ENCODE results near the gene SEMA3E. TPM values are rescaled to one million over a fixed set of nuclear protein-coding genes. Genes with fewer than 3 reads are reported as not detected.
A peak's percentile ranks its signal among the peaks of the same experiment; 100 is the strongest.
"Not testable (repeated sequence)": the region's sequence is repeated elsewhere in the genome, so short reads cannot be mapped to it uniquely, and the experiment has no call there.

The SEMA3E gene
- 0.44 TPM for total RNA-seq

DNA sequence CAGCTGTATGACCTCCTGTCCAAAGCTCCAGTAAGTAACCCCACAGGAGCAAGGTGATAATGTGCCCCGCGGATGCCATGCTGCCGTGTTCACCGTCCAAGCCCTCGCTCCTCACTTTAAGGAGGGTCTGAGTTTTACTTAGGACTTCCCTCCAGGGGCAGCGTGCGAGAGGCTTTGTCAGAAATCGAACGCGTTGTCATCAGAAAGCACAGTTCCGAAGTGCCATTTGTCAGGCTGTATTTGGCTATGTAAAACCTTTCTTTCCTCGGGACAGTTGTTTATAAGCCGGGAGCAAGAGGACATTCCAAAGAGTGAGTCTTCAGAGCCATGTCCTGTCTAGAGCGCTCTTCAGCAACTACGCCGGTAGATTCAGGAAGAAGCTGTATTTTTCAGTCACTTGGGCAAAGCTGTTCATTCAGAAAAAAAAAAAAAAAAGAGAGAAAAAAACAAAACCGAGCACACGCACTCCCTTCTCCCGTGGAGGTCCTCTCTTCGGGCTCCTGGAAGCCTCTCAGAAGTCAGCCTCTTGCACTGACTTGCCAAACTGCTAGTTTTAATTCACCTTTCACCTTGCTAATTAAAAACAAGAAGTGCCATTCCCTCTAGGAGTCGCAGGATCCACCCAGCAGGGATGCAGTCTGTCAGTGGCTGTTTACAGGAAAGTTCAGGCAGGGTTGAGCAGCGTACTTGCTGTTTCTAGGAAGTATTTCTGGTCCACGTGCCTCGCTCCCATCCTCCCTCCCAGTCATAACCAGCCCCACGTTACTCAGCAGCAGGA lies at the start of gene SEMA3E:
SEMA3E (minus strand) TSS at position 676 of the 778 bp plus-strand sequence.
- no peak for ATAC-seq

DNA sequence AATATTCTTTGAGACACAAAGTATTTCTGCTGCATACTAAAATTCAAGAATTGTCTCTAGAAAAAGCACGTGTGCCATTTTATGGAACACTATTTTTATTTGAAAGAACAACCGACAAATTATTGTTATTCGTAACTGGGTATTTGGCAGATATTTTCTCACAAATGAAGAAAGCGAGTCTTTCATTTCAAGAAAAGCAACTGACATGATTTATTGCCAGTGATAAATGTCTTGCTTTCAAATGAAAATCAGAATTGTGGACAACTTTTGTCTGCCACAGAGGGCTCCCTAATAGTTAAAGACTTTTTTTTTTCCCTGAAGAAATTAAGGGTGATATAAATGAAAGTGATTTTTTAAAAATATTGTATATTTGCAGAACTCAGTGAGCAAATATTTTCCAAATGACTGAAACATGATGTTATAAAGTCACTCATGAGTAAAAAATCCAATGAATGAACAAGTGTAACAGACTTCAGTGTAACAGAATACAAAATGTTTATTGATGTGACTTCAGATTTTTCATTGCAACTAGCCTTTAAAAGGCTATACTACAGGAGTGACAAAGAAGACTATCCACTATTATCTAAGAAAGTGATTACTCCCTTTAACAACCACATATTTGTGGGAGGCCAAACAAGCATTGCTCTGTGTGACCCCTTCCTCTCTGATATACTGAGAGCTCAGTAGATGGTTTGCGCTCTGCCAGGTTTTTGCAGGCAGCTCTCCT lies 49.0 kb upstream of the SEMA3E start:
- ATAC-seq = no peak

DNA sequence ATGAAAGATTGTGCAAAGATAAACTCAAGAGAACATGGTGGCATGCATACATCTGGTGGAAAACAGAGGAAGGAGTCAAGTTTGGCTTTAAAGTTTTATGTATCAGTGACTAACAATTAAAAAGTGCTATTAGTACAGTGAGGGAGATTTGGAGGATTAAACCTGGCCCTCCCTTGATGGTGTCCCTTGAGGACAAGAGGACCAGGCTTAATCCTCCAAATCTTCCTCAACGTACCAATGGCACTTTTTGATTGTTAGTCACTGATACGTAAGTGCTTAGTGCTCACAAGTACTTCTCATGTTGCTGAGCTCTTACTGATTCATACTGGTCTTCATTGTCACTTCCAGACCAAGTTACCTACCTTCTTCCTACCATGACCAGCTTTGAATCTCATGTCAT lies 47.2 kb upstream of the SEMA3E start:
- ATAC-seq = no peak

DNA sequence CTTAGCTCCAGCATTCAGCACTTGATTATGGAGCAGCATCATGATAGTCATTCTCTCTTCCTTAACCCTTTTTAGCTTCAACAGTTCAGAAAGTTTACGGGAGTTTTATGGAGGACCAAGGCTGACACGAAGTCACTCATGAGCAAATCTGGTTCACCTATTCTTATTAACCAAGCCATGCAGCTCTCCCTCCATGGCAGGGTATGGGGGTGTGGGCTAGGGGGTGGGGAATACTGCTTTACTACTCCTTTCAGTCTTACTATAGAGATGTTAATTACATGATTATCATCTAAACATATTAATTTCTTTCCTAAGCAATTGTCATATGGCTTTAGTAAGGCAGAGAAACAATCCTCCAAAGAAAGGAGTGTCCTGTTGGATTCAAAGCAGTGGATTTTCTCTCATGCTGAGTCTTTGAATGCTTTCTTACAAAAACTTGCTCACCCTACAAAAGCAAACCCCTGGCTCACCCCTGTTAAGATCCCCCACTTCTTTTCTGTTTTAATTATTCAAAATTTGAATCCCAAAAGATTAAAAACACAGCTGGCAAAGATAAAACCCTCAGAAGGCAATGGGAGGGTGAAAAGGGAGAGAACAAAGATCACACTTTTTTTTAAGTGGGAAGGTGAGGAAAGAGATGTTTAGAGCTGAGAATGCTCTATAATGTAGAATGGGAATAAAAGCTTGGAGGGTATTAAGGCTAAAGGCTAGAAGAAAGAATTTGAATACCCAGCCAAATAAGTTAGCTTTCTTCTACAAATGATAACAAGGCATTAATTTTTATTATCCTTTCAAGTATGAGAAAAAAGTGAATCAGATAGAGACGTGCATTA lies 46.4 kb upstream of the SEMA3E start:
- no peak for ATAC-seq

DNA sequence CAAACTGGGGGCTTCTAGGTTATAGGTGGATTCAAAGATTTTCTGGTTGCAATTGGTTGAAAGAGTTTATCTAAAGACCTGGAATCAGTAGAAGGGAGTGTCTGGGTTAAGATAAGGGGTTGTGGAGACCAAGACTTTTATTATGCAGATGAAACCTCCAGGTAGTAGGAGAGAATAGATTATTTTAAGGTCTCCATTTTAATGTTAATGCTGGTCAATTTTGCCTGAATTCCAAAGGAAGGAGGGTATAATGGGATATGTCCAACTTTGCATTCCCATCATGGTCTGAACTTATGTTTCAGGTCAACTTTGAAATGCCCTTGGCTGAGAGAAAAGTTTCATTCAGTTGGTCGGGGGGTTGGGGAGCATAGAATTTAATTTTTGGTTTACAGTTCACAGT lies 44.3 kb upstream of the SEMA3E start:
- ATAC-seq = no peak

DNA sequence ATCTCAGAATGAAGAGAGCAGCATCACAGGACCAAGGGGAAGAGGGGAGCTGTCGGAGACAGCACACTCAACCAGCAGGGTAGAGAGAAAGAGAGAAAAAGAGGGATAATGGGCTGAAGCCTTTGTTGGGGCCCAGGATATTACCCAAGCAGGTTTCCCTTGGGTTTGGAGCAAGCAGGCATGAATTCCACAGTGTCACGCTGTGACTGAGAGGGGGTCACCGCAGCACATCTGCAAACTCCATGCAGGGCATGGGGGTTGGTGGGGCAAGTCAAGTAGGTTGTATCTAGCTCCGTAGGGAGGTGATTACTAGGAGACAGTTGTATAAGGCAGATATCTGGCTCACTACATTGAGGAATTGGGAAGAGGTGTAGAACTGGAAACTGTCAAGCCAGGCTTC lies 42.2 kb upstream of the SEMA3E start:
- ATAC-seq = no peak

DNA sequence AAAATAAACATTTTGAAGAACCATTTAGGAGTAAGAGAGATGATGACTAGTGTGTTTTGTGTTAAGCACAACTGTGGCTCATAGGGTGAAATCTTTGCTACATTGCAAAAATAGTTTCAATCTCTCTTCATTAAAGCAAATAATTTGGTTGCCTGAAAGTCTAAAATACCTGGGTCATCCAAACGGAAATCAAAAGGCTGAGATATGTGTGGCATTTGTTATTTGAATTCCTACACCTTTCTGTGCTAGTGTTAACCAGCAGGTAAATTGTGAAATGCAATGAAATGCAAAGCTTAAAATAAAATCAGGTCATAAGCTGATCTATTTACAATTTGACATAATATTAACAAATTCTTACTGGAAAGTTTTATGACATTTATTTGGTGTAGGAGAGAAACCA lies 40.9 kb upstream of the SEMA3E start:
- no peak for ATAC-seq

- no peak for ATAC-seq
Measured at GRCh38 chr7:83686416-83686815, 37.5 kb upstream of the SEMA3E start.

- no peak for ATAC-seq
Measured at GRCh38 chr7:83684928-83685327, 36.0 kb upstream of the SEMA3E start.

DNA sequence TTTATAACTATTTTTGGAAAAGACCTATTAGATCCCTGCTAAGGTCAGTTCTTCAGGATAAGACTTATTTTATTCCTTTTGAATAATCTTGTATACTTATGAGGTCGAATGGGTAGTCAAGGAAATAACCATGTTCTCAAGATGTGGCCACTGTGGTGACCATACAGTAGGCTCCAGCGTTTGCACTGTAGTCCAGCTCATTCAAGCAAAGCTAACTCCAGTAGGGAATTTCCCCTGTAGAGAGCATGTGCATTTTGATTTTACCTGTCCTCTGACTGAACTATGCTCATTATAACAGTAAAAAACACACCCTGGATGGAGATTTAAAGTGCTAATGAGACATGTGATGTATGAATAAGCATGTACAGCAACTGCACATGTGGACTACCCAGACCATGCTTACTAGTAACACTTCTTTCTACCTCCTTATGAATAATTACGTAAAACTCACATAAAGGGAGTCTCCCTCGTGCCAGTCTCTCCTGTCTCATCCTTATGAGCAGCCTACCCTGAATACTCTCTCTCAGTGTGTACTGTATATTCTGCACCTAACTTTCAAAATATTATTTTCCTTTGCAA lies 32.4 kb upstream of the SEMA3E start:
- no peak for ATAC-seq

DNA sequence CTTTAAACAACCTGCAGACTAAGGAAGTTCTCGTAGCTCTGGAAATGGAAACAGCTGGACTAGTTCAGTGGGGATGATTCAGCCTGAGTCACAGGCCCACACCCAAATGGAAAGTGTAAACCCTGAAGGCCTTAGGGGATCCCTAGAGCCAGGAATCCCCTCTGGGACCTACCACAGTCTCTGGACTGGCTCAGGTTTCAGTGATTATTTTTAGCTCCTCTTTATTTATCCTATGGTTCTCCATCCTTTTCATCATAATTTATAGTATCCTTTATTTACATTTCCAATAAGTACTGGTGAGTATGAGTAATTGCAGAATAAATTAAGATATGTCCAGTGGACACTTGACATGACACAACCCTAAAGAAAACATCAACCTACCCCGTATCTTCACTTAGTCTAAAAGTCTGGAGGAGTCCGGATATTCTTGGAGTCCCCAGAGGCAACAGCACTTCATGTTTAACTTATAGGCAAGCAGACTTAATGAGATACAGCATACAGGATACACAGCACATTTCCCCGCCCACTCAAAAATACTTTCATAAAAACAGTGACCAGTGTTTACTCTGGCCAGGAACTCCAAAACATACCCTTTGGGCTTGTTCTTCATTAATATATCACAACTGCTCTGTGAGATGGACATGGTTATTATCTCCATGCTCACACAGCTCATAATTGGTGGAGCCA lies 28.4 kb upstream of the SEMA3E start:
- ATAC-seq = peak; percentile 69

DNA sequence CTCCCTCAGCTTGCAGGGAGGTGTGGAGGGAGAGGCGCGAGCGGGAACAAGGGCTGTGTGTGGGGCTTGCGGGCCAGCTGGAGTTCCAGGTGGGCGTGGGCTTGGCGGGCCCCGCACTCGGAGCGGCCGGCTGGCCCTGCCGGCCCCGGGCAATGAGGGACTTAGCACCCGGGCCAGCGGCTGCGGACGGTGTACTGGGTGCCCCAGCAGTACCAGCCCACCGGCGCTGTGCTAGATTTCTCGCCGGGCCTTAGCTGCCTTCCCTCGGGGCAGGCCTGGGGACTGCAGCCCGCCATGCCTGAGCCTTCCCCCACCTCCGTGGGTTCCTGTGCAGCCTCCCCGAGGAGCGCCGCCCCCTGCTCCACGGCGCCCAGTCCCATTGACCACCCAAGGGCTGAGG lies 24.4 kb upstream of the SEMA3E start:
- ATAC-seq = not testable (repeated sequence)

GRCh38 chr7:83672157-83672556 lies 23.2 kb upstream of the SEMA3E start:
- no peak for ATAC-seq

DNA sequence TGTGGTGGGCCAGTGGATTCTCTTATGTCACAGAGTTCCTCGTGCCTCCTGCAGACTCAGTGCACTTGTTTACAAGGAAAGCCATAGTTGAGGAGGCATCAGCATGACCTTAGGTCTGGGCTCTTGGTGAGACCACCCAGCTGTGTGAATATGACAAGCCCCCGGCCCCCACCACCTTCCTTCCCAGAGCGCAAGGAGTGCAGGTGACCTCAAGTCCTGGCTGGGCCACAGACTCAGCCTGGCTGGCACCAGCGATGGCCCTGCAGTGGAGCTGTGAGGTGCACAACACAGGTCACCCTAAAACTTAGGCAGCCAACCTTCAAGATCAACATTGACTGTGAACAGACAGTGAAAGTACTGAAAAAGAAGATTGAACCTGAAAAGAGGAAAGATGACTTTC lies 14.2 kb upstream of the SEMA3E start:
- no peak for ATAC-seq

- no peak for ATAC-seq
Measured at GRCh38 chr7:83658126-83658525, 9.2 kb upstream of the SEMA3E start.

DNA sequence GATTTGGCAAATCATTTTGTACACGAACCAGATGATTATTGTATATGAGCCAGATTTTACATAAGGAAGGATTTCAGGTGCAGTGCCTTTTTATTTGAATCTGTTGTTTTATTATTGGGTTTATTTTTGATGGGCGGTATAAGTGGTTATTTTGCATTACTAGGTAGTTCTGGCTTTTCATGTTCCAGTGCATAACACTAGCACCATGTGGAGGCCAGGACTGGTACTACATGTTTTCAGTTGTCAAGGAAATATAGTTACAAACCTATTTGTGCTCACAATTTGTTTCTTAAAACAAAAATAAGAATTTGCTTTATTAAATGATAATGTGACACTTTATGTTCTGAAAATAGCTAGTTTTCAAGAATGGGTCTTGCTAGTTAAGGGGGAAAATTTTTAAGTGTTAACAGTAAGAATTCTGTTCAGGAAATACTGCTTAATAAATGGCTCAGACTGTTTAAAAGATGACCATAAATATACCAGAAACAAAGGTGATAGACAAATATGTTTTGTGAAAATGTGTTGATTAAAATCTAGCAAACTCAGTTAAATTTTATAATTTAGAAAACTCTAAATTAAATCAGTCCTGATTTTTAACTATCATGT lies 7.1 kb upstream of the SEMA3E start:
- peak; percentile 51 for ATAC-seq

DNA sequence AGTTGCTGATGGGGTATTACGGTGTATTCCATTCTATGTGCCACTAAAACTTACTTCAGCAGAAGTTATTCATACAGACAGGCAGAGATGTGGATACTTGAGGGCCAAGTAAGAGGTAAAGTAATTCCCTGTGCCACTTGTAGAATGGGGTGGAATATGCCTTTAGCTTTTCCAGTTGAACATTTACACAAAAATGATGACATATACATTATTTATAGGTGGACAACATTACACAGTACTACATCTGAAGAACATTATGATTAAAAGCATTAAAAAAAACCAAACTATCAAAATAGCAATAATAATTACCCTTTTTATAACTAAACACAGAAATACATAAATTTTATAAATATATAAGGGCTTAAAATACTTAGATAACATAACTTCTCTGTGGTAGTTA lies 3.5 kb upstream of the SEMA3E start:
- ATAC-seq = no peak

DNA sequence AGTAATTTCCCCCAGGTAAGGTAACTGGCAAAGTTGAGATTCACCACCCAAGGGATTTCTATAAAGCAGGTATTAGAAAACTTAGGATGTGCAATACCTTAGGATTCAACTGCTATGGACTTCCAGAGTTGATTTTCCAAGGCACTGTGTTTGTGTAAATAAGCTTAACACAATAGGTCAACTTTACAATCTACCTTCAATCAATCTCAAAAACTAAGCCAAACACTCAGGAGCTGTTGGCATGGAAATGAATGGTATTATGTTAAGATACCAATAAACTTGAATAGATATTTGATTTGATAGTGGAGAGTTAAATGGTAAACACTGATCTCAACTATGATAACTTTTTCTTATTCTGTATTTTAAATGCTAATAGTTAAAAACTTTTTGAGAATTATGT lies 762 bp upstream of the SEMA3E start:
- no peak for ATAC-seq

- no peak for ATAC-seq
Measured at GRCh38 chr7:83646027-83646426, 2.9 kb downstream of the SEMA3E start.

DNA sequence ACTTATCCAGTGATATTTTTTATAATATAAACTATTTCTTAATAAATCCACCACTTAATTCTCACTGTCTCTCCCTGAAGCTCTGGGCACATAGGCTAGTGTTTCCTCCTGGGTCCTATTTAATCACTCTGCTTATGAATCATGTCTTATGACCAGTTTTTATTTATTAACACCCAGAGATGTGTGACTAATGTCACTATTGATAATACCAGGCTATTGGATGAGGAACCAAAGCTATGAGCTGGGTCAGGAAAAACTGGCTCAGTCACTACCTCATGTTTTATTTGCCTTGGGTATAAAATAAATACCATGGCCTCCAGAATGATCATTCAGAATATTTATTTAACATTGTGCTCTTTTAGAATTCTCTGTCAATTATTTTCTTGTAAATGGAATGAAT lies 5.2 kb downstream of the SEMA3E start:
- ATAC-seq = peak; percentile 81

DNA sequence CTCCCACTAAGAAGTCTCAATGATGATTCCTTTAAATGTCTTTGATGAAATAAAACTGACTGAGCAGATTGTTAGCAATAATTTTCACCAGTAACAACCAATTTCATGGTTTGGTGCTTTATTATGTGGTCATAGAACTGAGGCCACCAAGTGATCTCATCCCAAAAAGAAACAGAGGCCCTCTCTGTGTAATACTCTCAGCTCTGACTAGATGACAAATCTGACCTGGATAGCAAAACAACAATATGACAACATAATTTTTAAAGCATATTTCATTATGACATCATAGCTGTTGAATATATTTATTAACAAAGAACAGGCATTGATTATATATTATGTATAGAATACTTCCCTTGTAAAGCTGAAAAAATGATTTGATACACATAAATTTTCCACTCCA lies 5.9 kb downstream of the SEMA3E start:
- ATAC-seq = no peak
